HCT116 (cell line): ENCODE results near the gene MAML3. TPM values are rescaled to one million over a fixed set of nuclear protein-coding genes. Genes with fewer than 3 reads are reported as not detected.

Experiments
- ATAC-seq: fragments of 200-7000 bp; cut with Tn5 transposase; 2 replicates; pipeline ENCODE4 v1.9.1; 2020; ENCODE audit warnings: mild to moderate bottlenecking, moderate library complexity
- BruUV-seq: library from RNA; stranded (reverse); fragments of 400-500 nt; replicated peaks from 2 replicates; lab custom pipeline; 2021; lab: Mats Ljungman, UMichigan
- CTCF ChIA-PET: fragments of 300-600 bp; sonication (Branson Sonifier 250); formaldehyde crosslinking; loops from one replicate; lab custom pipeline; 2021; ENCODE audit warnings: antibody characterized with exemption; lab: Charles Lee
- POLR2A ChIA-PET: fragments of 300-600, 350-600 bp; sonication (Branson Sonifier 250); formaldehyde crosslinking; loops from one replicate; lab custom pipeline; 2021; ENCODE audit warnings: antibody characterized with exemption; lab: Charles Lee
- RAD21 ChIA-PET, 2 experiments: fragments of 300-600 bp; sonication (Branson Sonifier 250); formaldehyde crosslinking; loops; one replicate each; lab custom pipeline; 2023; ENCODE audit warnings: low total read pairs in 2 of 2; ENCODE audit not compliant: uncharacterized antibody in 2 of 2, unreplicated experiment in 2 of 2, low non-redundant PET in 1 of 2; lab: Charles Lee
- DNase-seq: peaks from one replicate; pipeline ENCODE4 v3.0.0-alpha.2; 2010; ENCODE audit warnings: low read depth, low spot score
- H2AFZ ChIP-seq: fragments of 200-600 bp; shearing (Covaris generic), sonication (generic); 2 replicates; pipeline ENCODE4 v1.6.1; 2017; ENCODE audit warnings: low read depth, mixed run types, mixed read lengths, antibody characterized with exemption, low read length; ENCODE audit not compliant: poor library complexity, severe bottlenecking
- H3K27ac ChIP-seq: 2 replicates; pipeline ENCODE4 v1.5.1; 2012; ENCODE audit warnings: low read depth, low read length
- H3K27me3 ChIP-seq: fragments of 200-600 bp; sonication (generic); 2 replicates; pipeline ENCODE4 v1.6.1; 2016; ENCODE audit warnings: mixed run types, low read length, mixed read lengths; ENCODE audit not compliant: insufficient read depth
- H3K36me3 ChIP-seq, 2 experiments: fragments of 200-500 bp in 1 of 2; fragments of 200-600 bp in 1 of 2; sonication (Bioruptor generic) in 1 of 2; sonication (generic) in 1 of 2; 2 replicates each; pipeline versions ENCODE4 v1.5.1 to v1.6.1; 2014 to 2016; ENCODE audit warnings: low read length in 2 of 2, inconsistent platforms in 1 of 2, mixed read lengths in 1 of 2, mixed run types in 1 of 2; ENCODE audit not compliant: insufficient read depth in 2 of 2, control insufficient read depth in 1 of 2
- H3K4me1 ChIP-seq, 2 experiments: fragments of 200-600 bp in 1 of 2; sonication (generic) in 1 of 2; 2 replicates each; pipeline versions ENCODE4 v1.5.1 to v1.6.1; 2012 to 2017; ENCODE audit warnings: low read length in 2 of 2, inconsistent platforms in 1 of 2, mild to moderate bottlenecking in 1 of 2, mixed read lengths in 1 of 2, mixed run types in 1 of 2, moderate library complexity in 1 of 2; ENCODE audit not compliant: insufficient read depth in 2 of 2, control insufficient read depth in 1 of 2
- H3K4me2 ChIP-seq: fragments of 200-600 bp; sonication (generic); 2 replicates; pipeline ENCODE4 v1.6.1; 2017; ENCODE audit warnings: mixed run types, low read length, mixed read lengths
- H3K4me3 ChIP-seq, 2 experiments: fragments of 200-600 bp in 1 of 2; sonication (generic) in 1 of 2; replicated peaks in 1 of 2; 2 replicates each; pipeline ENCODE4 v1.5.1; 2011 to 2016; ENCODE audit warnings: low read length in 2 of 2, control low read depth in 1 of 2, low read depth in 1 of 2, mild to moderate bottlenecking in 1 of 2, mixed read lengths in 1 of 2, mixed run types in 1 of 2
- H3K79me2 ChIP-seq: fragments of 200-600 bp; sonication (generic); 2 replicates; pipeline ENCODE4 v1.6.1; 2017; ENCODE audit warnings: mild to moderate bottlenecking, mixed run types, low read length, moderate library complexity, mixed read lengths; ENCODE audit not compliant: insufficient read depth
- H3K9ac ChIP-seq: fragments of 200-600 bp; sonication (generic); 2 replicates; pipeline ENCODE4 v1.6.1; 2016; ENCODE audit warnings: low read length, mixed read lengths
- H3K9me2 ChIP-seq: fragments of 200-600 bp; sonication (generic), shearing (Covaris generic); 2 replicates; pipeline ENCODE4 v1.6.1; 2017; ENCODE audit warnings: mixed run types, mild to moderate bottlenecking, moderate library complexity; ENCODE audit not compliant: insufficient read depth
- H3K9me3 ChIP-seq, 2 experiments: fragments of 200-500 bp in 1 of 2; fragments of 200-600 bp in 1 of 2; sonication (Bioruptor generic) in 1 of 2; sonication (generic) in 1 of 2; 2 replicates each; pipeline ENCODE4 v1.6.1; 2014 to 2017; ENCODE audit warnings: low read length in 2 of 2, mixed read lengths in 2 of 2, inconsistent platforms in 1 of 2, low read depth in 1 of 2, mild to moderate bottlenecking in 1 of 2, mixed run types in 1 of 2, moderate library complexity in 1 of 2; ENCODE audit not compliant: control insufficient read depth in 1 of 2, insufficient read depth in 1 of 2
- H4K20me1 ChIP-seq: fragments of 200-600 bp; sonication (generic), shearing (Covaris generic); 2 replicates; pipeline ENCODE4 v1.6.1; 2017; ENCODE audit warnings: mixed run types, mild to moderate bottlenecking, moderate library complexity; ENCODE audit not compliant: insufficient read depth
- EGR1 ChIP-seq: IDR thresholded peaks from 2 replicates; pipeline ENCODE4 v1.6.1; 2012; ENCODE audit warnings: low read depth
- POLR2A ChIP-seq: IDR thresholded peaks from 2 replicates; pipeline ENCODE4 v1.7.0; 2011; ENCODE audit warnings: borderline replicate concordance; ENCODE audit not compliant: insufficient read depth, insufficient read length; ENCODE audit errors: extremely low read depth
- POLR2AphosphoS5 ChIP-seq: IDR thresholded peaks from 2 replicates; pipeline ENCODE4 v1.6.1; 2011; ENCODE audit warnings: mild to moderate bottlenecking, low read depth, low read length, moderate library complexity
- SRF ChIP-seq: IDR thresholded peaks from 2 replicates; pipeline ENCODE4 v1.6.1; 2012; ENCODE audit warnings: low read depth
- YY1 ChIP-seq: IDR thresholded peaks from 2 replicates; pipeline ENCODE4 v1.6.1; 2011; ENCODE audit warnings: low read length, low read depth, moderate library complexity, mild to moderate bottlenecking; ENCODE audit not compliant: insufficient replicate concordance; ENCODE audit errors: extremely low read depth
- ZFX ChIP-seq: fragments of 450-650 bp; IDR thresholded peaks from 2 replicates; pipeline ENCODE4 v1.6.1; 2017
- intact Hi-C: fragments of 100-400 bp; cut with micrococcal nuclease; formaldehyde crosslinking; loops from 2 replicates; pipeline ENCODE4 v1.10.0; 2022
- total RNA-seq: library from RNA; stranded (reverse); gene quantifications from one replicate; pipeline ENCODE4 v1.2.1, GENCODE V29; 2021; ENCODE audit not compliant: unreplicated experiment

The MAML3 gene
- total RNA-seq, 1 experiment from 2014 or later: 3.1 TPM

- Histone ChIP-seq H3K79me2 (no peaks in the 10 kb centered on the region), H3K4me3 (no peak overlapping the region), H2AFZ (no peak overlapping the region), H3K9ac (no peak overlapping the region), H3K9me2 (no peaks in the 10 kb centered on the region; the same call in 1 of the 2 replicates), H3K9me3 (no peaks in the 10 kb centered on the region), H3K4me2 (no peak overlapping the region), H3K27me3 (no peaks in the 10 kb centered on the region), H3K4me1 (peaks cover 0 to 7% of the 10 kb centered on the region in 2 experiments; a peak in 2 of 4 replicates), H3K36me3 (no peaks in the 10 kb centered on the region), H4K20me1 (no peaks in the 10 kb centered on the region), H3K27ac (no peak overlapping the region)
- DNase-seq: no peak
- CTCF ChIA-PET: no interaction called here
- no peak for ATAC-seq
- no peak for TF ChIP-seq POLR2AphosphoS5
- no peak for TF ChIP-seq SRF
- no peak for TF ChIP-seq EGR1
- no peak for TF ChIP-seq POLR2A
- intact Hi-C loops: no loop called here
- POLR2A ChIA-PET: no interaction called here
- RAD21 ChIA-PET: no interaction called here
- BruUV-seq: no TSS peak
These were observed 19.0 kb upstream of the MAML3 start for GRCh38 chr4:140172960-140173359.

DNA sequence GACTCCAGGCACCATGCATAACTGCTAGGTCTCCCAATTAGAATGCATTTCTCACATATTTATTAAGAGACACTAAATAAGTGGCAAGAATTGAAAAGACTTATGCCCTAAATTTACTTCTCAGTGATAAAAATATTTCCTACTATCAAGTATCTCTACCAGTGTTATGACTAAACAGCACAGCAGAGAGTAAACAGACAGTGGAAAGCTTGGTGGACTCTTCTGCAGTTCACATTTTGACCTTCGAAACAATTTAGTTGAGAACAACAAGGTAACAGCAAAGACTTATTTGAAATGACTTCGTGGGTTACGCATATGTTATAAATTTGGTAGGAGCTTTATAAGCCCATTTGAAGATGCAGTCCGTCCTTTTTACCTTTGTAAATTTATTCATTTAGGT lies 16.3 kb upstream of the MAML3 start:
- BruUV-seq: no TSS peak
- DNase-seq: no peak

More for the DNA sequence above, 16.3 kb upstream of the MAML3 start:
- intact Hi-C loops: no loop called here
- Histone ChIP-seq H3K27me3 (no peaks in the 10 kb centered on the region), H2AFZ (no peak overlapping the region), H4K20me1 (no peaks in the 10 kb centered on the region), H3K9me3 (no peaks in the 10 kb centered on the region)
- RAD21 ChIA-PET: no interaction called here
- no peak for ATAC-seq
- TF ChIP-seq POLR2A (no peak), ZFX (no peak), YY1 (no peak)
- TF ChIP-seq, all 23 proteins: peak for 0
- no peaks in the 10 kb centered on the region for H3K79me2 ChIP-seq
- H3K4me3 ChIP-seq: no peak overlapping the region
- no peak overlapping the region for H3K27ac ChIP-seq
- ChIA-PET POLR2A (interaction anchor here (0.6 kb wide), 1 partner anchor 19 kb away, joined by 4 read pairs; no protein-coding TSS in a partner anchor), CTCF (no interaction called here)
- no peaks in the 10 kb centered on the region for H3K36me3 ChIP-seq
- no peaks in the 10 kb centered on the region for H3K4me1 ChIP-seq
- no peak overlapping the region for H3K9ac ChIP-seq
- no peak overlapping the region for H3K4me2 ChIP-seq
- no peaks in the 10 kb centered on the region for H3K9me2 ChIP-seq
